CD4-positive, alpha-beta T cell (primary cell): ENCODE data around the gene CGREF1. TPM values are rescaled to one million over a fixed set of nuclear protein-coding genes. Genes with fewer than 3 reads are reported as not detected.

Experiments
- ATAC-seq: fragments of 200-7000 bp; cut with Tn5 transposase; one replicate; pipeline ENCODE4 v1.10.0; 2022; ENCODE audit warnings: mild to moderate bottlenecking; ENCODE audit not compliant: poor library complexity
- CTCF ChIA-PET: fragments of 350-600 bp; sonication (Branson Sonifier 250); formaldehyde crosslinking; loops from one replicate; lab custom pipeline; 2021; ENCODE audit warnings: antibody characterized with exemption, inconsistent platforms; lab: Charles Lee
- POLR2A ChIA-PET: fragments of 350-600 bp; sonication (Branson Sonifier 250); formaldehyde crosslinking; loops from one replicate; lab custom pipeline; 2021; ENCODE audit warnings: antibody characterized with exemption, inconsistent platforms; lab: Charles Lee
- DNase-seq, 14 experiments: peaks; one replicate each; pipeline ENCODE4 v3.0.0-alpha.2; 2013 to 2020; ENCODE audit warnings: mixed read lengths in 2 of 14
- H3K27ac ChIP-seq, 2 donors: one replicate each; pipeline versions ENCODE4 v1.5.1 to v1.7.0; 2013; ENCODE audit warnings: low read length in 2 of 2, low read depth in 1 of 2, mild to moderate bottlenecking in 1 of 2
- H3K27me3 ChIP-seq, 2 experiments: 1 replicate in 1 of 2; 2 replicates in 1 of 2; pipeline versions ENCODE4 v1.6.1 to v1.7.0; 2013; ENCODE audit warnings: low read length in 2 of 2, control low read depth in 1 of 2, mild to moderate bottlenecking in 1 of 2, moderate library complexity in 1 of 2; ENCODE audit not compliant: insufficient read depth in 2 of 2, control insufficient read depth in 1 of 2
- H3K36me3 ChIP-seq: one replicate; pipeline ENCODE4 v1.6.1; 2013; ENCODE audit warnings: low read length, control low read depth; ENCODE audit not compliant: insufficient read depth
- H3K4me1 ChIP-seq: one replicate; pipeline ENCODE4 v1.6.1; 2013; ENCODE audit warnings: low read length, control low read depth; ENCODE audit not compliant: insufficient read depth
- H3K4me3 ChIP-seq: one replicate; pipeline ENCODE4 v1.5.1; 2013; ENCODE audit warnings: mild to moderate bottlenecking, low read length, moderate library complexity
- H3K9me3 ChIP-seq, 2 experiments: 1 replicate in 1 of 2; 2 replicates in 1 of 2; pipeline versions ENCODE4 v1.6.1 to v1.7.0; 2013; ENCODE audit warnings: low read length in 2 of 2, mild to moderate bottlenecking in 2 of 2, control low read depth in 1 of 2, moderate library complexity in 1 of 2; ENCODE audit not compliant: control insufficient read depth in 1 of 2, insufficient read depth in 1 of 2
- H3K27ac Mint-ChIP-seq: one replicate; pipeline ENCODE4 v1.8.0; 2020; ENCODE audit warnings: mixed read lengths
- H3K27me3 Mint-ChIP-seq: one replicate; pipeline ENCODE4 v1.8.0; 2021; ENCODE audit warnings: mixed read lengths
- H3K36me3 Mint-ChIP-seq: one replicate; pipeline ENCODE4 v1.8.0; 2021; ENCODE audit warnings: low read depth, mixed read lengths
- H3K4me1 Mint-ChIP-seq: one replicate; pipeline ENCODE4 v1.8.0; 2021; ENCODE audit warnings: low read depth, mixed read lengths
- H3K4me3 Mint-ChIP-seq: one replicate; pipeline ENCODE4 v1.8.0; 2020; ENCODE audit warnings: mild to moderate bottlenecking, mixed read lengths
- H3K9me3 Mint-ChIP-seq: one replicate; pipeline ENCODE4 v1.8.0; 2020; ENCODE audit warnings: mixed read lengths
- CTCF ChIP-seq: fragments of 200-600 bp; IDR thresholded peaks from one replicate; pipeline ENCODE4 v1.8.0; 2022; ENCODE audit warnings: antibody characterized with exemption, mild to moderate bottlenecking
- intact Hi-C, 2 experiments: fragments of 100-400 bp; cut with DNase I in 1 of 2; cut with micrococcal nuclease in 1 of 2; formaldehyde crosslinking; loops; one replicate each; pipeline versions ENCODE4 v1.15.1 to v1.9.0; 2023 to 2025; cut with DNase I, micrococcal nuclease
- total RNA-seq, 174 experiments: library from RNA in 2 of 174; stranded (reverse) in 2 of 174; gene quantifications; one replicate each; pipeline ENCODE4 v1.2.3 and lab custom pipeline; 2021 to 2026

CGREF1 gene
- total RNA-seq, 2 experiments from 2014 or later = not detected

- Histone ChIP-seq H3K9me3 (peaks cover 0 to 3% of the 10 kb centered on the region in 2 experiments), H3K27ac (no peak overlapping the region), H3K4me1 (no peaks in the 10 kb centered on the region), H3K36me3 (no peaks in the 10 kb centered on the region), H3K4me3 (no peak overlapping the region), H3K27me3 (peaks cover 0 to 4% of the 10 kb centered on the region in 2 experiments)
- TF ChIP-seq CTCF = no peak
- CTCF ChIA-PET = no interaction called here
- H3K4me1 Mint-ChIP-seq = no peaks in the 10 kb centered on the region
- no peak overlapping the region for H3K4me3 Mint-ChIP-seq
- POLR2A ChIA-PET = no interaction called here
- ATAC-seq (no peak), DNase-seq (no peak)
- no peak overlapping the region for H3K27ac Mint-ChIP-seq
- H3K36me3 Mint-ChIP-seq = no peaks in the 10 kb centered on the region
- H3K27me3 Mint-ChIP-seq = peaks cover 18% of the 10 kb centered on the region
- H3K9me3 Mint-ChIP-seq = peaks cover 5% of the 10 kb centered on the region
- intact Hi-C loops = no loop called here
These were observed 24.4 kb upstream of the CGREF1 start for GRCh38 chr2:27143285-27143684.

GRCh38 chr2:27139310-27139709, 20.4 kb upstream of the CGREF1 start, which contains the start of gene PRR30:
TSS of gene PRR30 (minus strand) at chr2:27139410. CDS start at chr2:27138329, 1,081 bp downstream.
- H3K27me3 Mint-ChIP-seq = peaks cover 6% of the 10 kb centered on the region
- H3K27me3 ChIP-seq = no peaks in the 10 kb centered on the region
- ATAC-seq = no peak
- H3K4me3 Mint-ChIP-seq = peak within 1 kb of the TSS; percentile 52
- peaks cover 0 to 3% of the 10 kb centered on the region in 2 experiments for H3K9me3 ChIP-seq
- peaks cover 5% of the 10 kb centered on the region for H3K9me3 Mint-ChIP-seq
- ChIA-PET POLR2A (no interaction called here), CTCF (interaction anchor here (0.6 kb wide), 1 partner anchor 30 kb away, joined by 3 read pairs; no protein-coding TSS in a partner anchor)
- intact Hi-C loops = loop anchor here in 1 of 2 experiments (5.0 kb wide), 1 partner anchor 238 kb away; no protein-coding TSS in a partner anchor
- no peak within 1 kb of the TSS for H3K27ac ChIP-seq
- H3K36me3 Mint-ChIP-seq = no peaks in the 10 kb centered on the region
- no peaks in the 10 kb centered on the region for H3K36me3 ChIP-seq
- no peak within 1 kb of the TSS for H3K4me3 ChIP-seq
- no peak for TF ChIP-seq CTCF
- peaks cover 6% of the 10 kb centered on the region for H3K4me1 ChIP-seq
- H3K4me1 Mint-ChIP-seq = peaks cover 3% of the 10 kb centered on the region
- DNase-seq = no peak
- H3K27ac Mint-ChIP-seq = no peak within 1 kb of the TSS

DNA sequence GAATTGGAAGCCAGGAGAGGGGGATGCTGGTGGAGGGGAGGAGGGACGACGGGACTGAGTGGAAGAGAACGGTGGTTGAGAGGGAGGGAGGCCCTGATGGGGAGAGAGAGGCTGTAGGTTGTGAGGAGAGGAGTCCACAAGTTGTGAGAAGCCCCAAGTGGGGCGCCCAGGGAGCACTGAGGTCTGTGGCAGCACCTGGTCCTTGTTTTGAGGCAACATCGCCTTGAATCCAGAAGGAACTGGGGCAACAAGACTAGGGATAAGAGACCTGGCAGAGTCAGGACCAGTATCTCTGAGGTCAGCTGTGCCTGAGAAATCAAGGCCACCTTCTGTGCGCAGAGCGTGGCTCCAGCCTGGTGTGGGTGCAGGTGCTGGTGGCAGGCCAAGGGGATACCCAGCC, 19.2 kb upstream of the CGREF1 start:
- Mint-ChIP-seq H3K27me3 (peaks cover 5% of the 10 kb centered on the region), H3K27ac (no peak overlapping the region), H3K9me3 (peaks cover 5% of the 10 kb centered on the region), H3K36me3 (peaks cover 8% of the 10 kb centered on the region), H3K4me3 (peak overlapping the region; percentile 42), H3K4me1 (peaks cover 13% of the 10 kb centered on the region)
- peaks cover 0 to 3% of the 10 kb centered on the region in 2 experiments for H3K9me3 ChIP-seq
- no peaks in the 10 kb centered on the region for H3K27me3 ChIP-seq
- no peak overlapping the region for H3K4me3 ChIP-seq
- ChIA-PET CTCF (no interaction called here), POLR2A (no interaction called here)
- ATAC-seq (no peak), DNase-seq (no peak)
- no peak overlapping the region for H3K27ac ChIP-seq
- no peak for TF ChIP-seq CTCF
- H3K36me3 ChIP-seq = no peaks in the 10 kb centered on the region
- H3K4me1 ChIP-seq = peaks cover 16% of the 10 kb centered on the region
- intact Hi-C loops = loop anchor here in 1 of 2 experiments (5.0 kb wide), 1 partner anchor 239 kb away; no protein-coding TSS in a partner anchor
